Gastrocnemius medialis (tissue), 4 donors: ENCODE data around the gene NUDCD3. TPM values are rescaled to one million over a fixed set of nuclear protein-coding genes. Genes with fewer than 3 reads are reported as not detected.

Source experiments
- ATAC-seq, 2 donors: fragments of 150-250 bp; one replicate each; pipeline ENCODE4 v1.9.1; 2016
- DNase-seq, 2 donors: peaks; one replicate each; pipeline ENCODE4 v3.0.0-alpha.2; 2019
- H3K27ac ChIP-seq, 4 donors: fragments of 200-600 bp; sonication (generic); 1 replicate in 1 of 4; 2 replicates in 3 of 4; pipeline ENCODE4 v1.5.1; 2016 to 2018; ENCODE audit warnings: mild to moderate bottlenecking in 2 of 4, moderate library complexity in 1 of 4
- H3K27me3 ChIP-seq, 3 donors: fragments of 200-600 bp; sonication (generic) in 2 of 3; 1 replicate in 1 of 3; 2 replicates in 2 of 3; pipeline versions ENCODE4 v1.5.1 to v1.6.0; 2016 to 2019; ENCODE audit warnings: mild to moderate bottlenecking in 1 of 3, moderate library complexity in 1 of 3
- H3K36me3 ChIP-seq, 2 donors: fragments of 200-600 bp; sonication (generic) in 1 of 2; one replicate each; pipeline ENCODE4 v1.5.1; 2017 to 2018
- H3K4me1 ChIP-seq, 2 donors: fragments of 200-600 bp; sonication (generic) in 1 of 2; one replicate each; pipeline ENCODE4 v1.5.1; 2016 to 2017; ENCODE audit warnings: mild to moderate bottlenecking in 2 of 2
- H3K4me3 ChIP-seq, 4 donors: fragments of 200-600 bp; sonication (generic) in 3 of 4; 1 replicate in 1 of 4; 2 replicates in 3 of 4; pipeline ENCODE4 v1.5.1; 2016 to 2019; ENCODE audit warnings: mild to moderate bottlenecking in 2 of 4
- H3K9me3 ChIP-seq, 3 donors: fragments of 200-600 bp; sonication (generic) in 2 of 3; 1 replicate in 1 of 3; 2 replicates in 2 of 3; pipeline ENCODE4 v1.5.1; 2016 to 2019
- POLR2A ChIP-seq, 2 donors: fragments of 450-650 bp; IDR thresholded peaks; one replicate each; pipeline ENCODE4 v1.6.1; 2017; ENCODE audit warnings: antibody characterized with exemption in 2 of 2, mild to moderate bottlenecking in 2 of 2, moderate library complexity in 2 of 2
- in situ Hi-C, 4 donors: fragments of 200-750 bp; cut with MboI; loops; one replicate each; pipeline versions ENCODE4 v1.15.0 to v1.8.0; 2017; ENCODE audit warnings: low sequenced_read_pairs in 4 of 4
- intact Hi-C: fragments of 100-400 bp; cut with DNase I; formaldehyde crosslinking; loops from one replicate; pipeline ENCODE4 v1.15.1; 2023; ENCODE audit warnings: low total_unique reads
- total RNA-seq, 4 donors: library from RNA; depleted of rRNA; stranded (reverse); fragments of >200 nt; gene quantifications; one replicate each; pipeline versions ENCODE4 v1.1.0 to v1.2.3, GENCODE V29; 2016
- TF ChIP-seq, protein P1 (sequence below), 5 experiments: fragments of 450-650 bp in 3 of 5; fragments of 200-600 bp in 2 of 5; sonication (generic) in 2 of 5; IDR thresholded peaks in 4 of 5; conservative IDR thresholded peaks in 1 of 5; 1 replicate in 4 of 5; 2 replicates in 1 of 5; pipeline ENCODE4 v1.5.1; 2016 to 2019; ENCODE audit warnings: antibody characterized with exemption in 5 of 5, mild to moderate bottlenecking in 3 of 5, moderate library complexity in 3 of 5

NUDCD3 gene
- total RNA-seq, 4 donors from 2014 or later = 76.2 to 93.4 (median 77.0) TPM

DNA sequence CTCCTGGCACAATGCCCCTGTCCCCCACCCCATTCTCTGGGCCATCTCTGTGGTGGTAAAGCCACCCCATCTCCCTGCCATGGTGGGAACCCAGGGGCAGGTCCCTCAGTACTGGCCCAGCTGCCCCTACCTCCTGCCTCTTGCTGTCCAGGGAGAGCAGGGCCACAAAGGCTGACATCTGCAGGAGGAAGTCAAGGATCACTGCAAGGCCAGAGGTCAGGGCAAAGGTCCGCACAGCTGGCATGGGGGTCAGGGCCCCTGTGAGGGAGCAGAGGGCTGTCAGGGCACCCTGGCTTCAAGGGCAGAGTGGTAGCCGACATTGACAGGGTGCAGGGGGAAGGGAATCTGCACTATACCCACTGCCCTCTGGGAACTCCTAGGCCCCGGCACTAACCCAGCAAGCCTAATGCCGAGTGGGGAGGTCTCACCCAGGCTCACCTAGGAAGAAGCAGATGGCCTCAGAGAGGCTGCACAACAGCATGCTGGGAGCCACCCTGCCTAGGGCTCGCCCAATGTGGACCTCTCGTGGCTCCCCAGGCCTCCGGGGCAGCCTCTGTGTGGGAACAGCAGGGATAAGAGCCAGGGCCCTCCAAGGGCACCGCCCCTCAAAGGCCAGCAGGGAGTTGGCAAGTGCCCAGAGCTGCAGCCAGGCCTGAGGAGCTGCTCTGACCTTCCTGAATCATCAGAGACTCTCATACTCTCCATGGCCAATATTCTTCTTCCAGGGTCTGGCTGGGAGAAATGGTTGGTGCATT, 43.0 kb upstream of the NUDCD3 start:
- Histone ChIP-seq H3K9me3 (no peaks in the 10 kb centered on the region), H3K27me3 (no peaks in the 10 kb centered on the region), H3K27ac (no peak overlapping the region), H3K4me1 (no peaks in the 10 kb centered on the region), H3K36me3 (no peaks in the 10 kb centered on the region), H3K4me3 (no peak overlapping the region)
- no peak for DNase-seq
- intact Hi-C loops (no loop called here), in situ Hi-C loops (no loop called here)
- no peak for ATAC-seq
- TF ChIP-seq, protein P1, sequence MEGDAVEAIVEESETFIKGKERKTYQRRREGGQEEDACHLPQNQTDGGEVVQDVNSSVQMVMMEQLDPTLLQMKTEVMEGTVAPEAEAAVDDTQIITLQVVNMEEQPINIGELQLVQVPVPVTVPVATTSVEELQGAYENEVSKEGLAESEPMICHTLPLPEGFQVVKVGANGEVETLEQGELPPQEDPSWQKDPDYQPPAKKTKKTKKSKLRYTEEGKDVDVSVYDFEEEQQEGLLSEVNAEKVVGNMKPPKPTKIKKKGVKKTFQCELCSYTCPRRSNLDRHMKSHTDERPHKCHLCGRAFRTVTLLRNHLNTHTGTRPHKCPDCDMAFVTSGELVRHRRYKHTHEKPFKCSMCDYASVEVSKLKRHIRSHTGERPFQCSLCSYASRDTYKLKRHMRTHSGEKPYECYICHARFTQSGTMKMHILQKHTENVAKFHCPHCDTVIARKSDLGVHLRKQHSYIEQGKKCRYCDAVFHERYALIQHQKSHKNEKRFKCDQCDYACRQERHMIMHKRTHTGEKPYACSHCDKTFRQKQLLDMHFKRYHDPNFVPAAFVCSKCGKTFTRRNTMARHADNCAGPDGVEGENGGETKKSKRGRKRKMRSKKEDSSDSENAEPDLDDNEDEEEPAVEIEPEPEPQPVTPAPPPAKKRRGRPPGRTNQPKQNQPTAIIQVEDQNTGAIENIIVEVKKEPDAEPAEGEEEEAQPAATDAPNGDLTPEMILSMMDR (IDR thresholded peaks at IDR 0.05 in 4 of 5, conservative IDR thresholded peaks at IDR 0.05 in 1 of 5) = no peak
- no peak for TF ChIP-seq POLR2A (IDR thresholded peaks at IDR 0.05)

DNA sequence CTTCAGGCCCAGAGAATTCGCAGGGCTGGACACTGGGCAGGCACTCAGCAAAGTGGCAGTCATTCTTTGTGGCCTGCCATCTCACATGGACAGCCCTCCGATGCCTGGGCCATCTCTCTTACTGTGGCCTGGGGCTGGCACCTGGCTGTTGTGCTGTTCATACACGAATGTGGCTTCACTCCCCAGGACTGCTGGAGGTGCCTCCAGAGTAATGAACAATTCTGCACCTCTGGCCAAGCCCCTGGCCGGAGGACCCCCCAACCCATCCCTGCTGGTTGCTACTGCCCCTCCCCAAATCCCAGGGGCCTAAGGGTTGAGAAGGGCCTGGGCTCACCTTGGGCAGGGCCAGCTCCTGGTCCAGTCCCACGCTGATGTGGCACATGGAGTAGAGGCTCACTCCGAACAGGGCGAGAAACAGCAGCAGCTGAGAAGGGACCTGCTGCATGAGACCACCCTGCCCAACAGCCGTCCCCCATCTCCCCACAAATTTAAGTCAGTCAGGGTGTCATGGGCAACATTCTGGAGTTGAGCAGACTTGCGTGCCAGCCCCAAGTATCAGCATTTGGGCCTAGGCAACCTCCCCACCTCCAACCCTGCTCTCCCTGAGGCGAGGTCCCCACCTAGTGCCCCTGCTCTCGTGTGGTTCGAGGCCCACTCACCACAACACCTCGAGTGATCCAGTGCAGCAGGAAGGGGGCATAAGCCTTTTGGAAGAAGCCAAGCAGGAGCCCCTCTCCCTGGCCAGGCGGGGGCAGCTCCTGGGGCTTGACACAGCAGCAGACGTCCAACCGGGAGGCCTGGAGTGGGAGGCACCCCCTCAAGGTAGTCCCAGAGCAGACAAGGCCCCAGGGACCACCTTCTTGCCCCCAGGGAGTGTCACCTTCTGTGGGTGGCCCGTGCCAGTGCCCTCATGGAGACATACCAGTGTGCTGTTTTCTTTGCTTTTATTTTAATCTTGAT, 41.2 kb upstream of the NUDCD3 start:
- intact Hi-C loops = no loop called here
- in situ Hi-C loops = no loop called here
- Histone ChIP-seq H3K27me3 (no peaks in the 10 kb centered on the region), H3K4me3 (no peak overlapping the region), H3K27ac (no peak overlapping the region), H3K9me3 (no peaks in the 10 kb centered on the region), H3K4me1 (no peaks in the 10 kb centered on the region), H3K36me3 (no peaks in the 10 kb centered on the region)
- TF ChIP-seq POLR2A (IDR thresholded peaks at IDR 0.05) = no peak
- TF ChIP-seq, protein P1 (IDR thresholded peaks at IDR 0.05 in 4 of 5, conservative IDR thresholded peaks at IDR 0.05 in 1 of 5) = no peak
- no peak for ATAC-seq
- no peak for DNase-seq

DNA sequence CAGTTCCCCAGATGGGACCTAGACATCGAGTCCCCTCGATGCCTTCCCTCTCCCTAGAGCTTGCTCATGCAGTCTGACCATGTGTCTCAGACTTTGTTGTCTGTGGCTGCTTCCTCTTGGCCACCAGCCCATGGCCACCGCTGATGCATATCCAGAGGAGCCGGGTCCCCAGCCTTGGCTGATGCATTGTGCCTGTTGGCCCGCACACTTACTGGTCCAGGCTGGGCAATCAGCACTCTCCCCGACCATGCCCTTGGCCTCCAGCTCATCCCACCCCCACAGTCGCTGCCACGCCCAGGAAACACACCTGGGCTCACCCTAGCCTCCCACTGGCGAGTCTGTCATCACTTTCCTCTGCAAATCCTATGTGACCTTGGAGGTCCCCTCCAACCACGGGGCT, 40.5 kb upstream of the NUDCD3 start:
- ATAC-seq (no peak), DNase-seq (no peak)
- TF ChIP-seq POLR2A (IDR thresholded peaks at IDR 0.05) = no peak
- TF ChIP-seq, protein P1 (IDR thresholded peaks at IDR 0.05 in 4 of 5, conservative IDR thresholded peaks at IDR 0.05 in 1 of 5) = no peak
- no peaks in the 10 kb centered on the region for H3K4me1 ChIP-seq
- H3K4me3 ChIP-seq = no peak overlapping the region
- intact Hi-C loops (no loop called here), in situ Hi-C loops (no loop called here)
- H3K27ac ChIP-seq = no peak overlapping the region
- no peaks in the 10 kb centered on the region for H3K36me3 ChIP-seq
- H3K9me3 ChIP-seq = no peaks in the 10 kb centered on the region
- H3K27me3 ChIP-seq = no peaks in the 10 kb centered on the region

DNA sequence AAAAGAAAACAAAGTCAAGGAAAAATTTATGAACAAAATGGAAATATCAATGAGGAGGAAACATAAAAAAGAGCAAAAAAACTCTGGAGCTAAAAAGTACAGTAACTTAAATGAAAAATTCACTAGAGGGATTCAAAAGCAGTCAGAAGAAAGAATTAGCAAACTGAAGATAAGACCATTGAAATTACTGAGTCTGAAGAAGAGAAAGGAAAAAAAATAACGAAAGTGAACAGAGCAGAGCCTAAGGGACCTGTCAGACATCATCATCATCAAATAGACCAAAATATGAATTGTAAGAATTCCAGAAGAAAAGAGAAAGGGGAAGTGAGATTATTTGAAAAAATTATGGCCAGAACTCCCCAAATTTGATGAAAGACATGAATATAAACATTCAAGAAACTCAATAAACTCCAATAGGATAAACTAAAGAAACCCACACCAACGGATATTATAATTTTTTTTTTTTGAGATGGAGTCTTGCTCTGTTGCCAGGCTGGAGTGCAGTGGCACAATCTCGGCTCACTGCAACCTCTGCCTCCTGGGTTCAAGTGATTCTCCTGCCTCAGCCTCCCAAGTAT, 34.4 kb upstream of the NUDCD3 start:
- H3K9me3 ChIP-seq = peaks cover 0 to 5% (median 5%) of the 10 kb centered on the region in 3 donors
- DNase-seq (no peak), ATAC-seq (no peak)
- H3K27ac ChIP-seq = no peak overlapping the region
- no peaks in the 10 kb centered on the region for H3K4me1 ChIP-seq
- in situ Hi-C loops (no loop called here), intact Hi-C loops (no loop called here)
- no peak for TF ChIP-seq POLR2A (IDR thresholded peaks at IDR 0.05)
- TF ChIP-seq, protein P1 (IDR thresholded peaks at IDR 0.05 in 4 of 5, conservative IDR thresholded peaks at IDR 0.05 in 1 of 5) = no peak
- no peaks in the 10 kb centered on the region for H3K36me3 ChIP-seq
- H3K4me3 ChIP-seq = no peak overlapping the region
- H3K27me3 ChIP-seq = no peaks in the 10 kb centered on the region
